ENCODE results near the gene PPFIBP2.

Gene PPFIBP2

GRCh38 chr11:7638710-7639642 is 125.2 kb downstream of the PPFIBP2 start:
- no peak overlapping the region for H3K4me3 ChIP-seq (ENCODE audit: low read depth, low read length)
- TF ChIP-seq CTCF (IDR thresholded peaks at IDR 0.05; ENCODE audit: low read depth, low read length, missing control alignments) = no peak
- no peak for DNase-seq (ENCODE audit: low read depth)
- in situ Hi-C loops (cut with HindIII; ENCODE audit: low sequenced_read_pairs) = no loop called here

GRCh38 chr11:7639643-7640025 is 125.8 kb downstream of the PPFIBP2 start:
- no peak overlapping the region for H3K4me3 ChIP-seq (ENCODE audit: low read depth, low read length)
- no peak for TF ChIP-seq CTCF (IDR thresholded peaks at IDR 0.05; ENCODE audit: low read depth, low read length, missing control alignments)
- in situ Hi-C loops (cut with HindIII; ENCODE audit: low sequenced_read_pairs) = no loop called here
- no peak for DNase-seq (ENCODE audit: low read depth)

GRCh38 chr11:7640816-7641215 is 127.0 kb downstream of the PPFIBP2 start:
- in situ Hi-C loops (cut with HindIII; ENCODE audit: low sequenced_read_pairs) = no loop called here
- DNase-seq (ENCODE audit: low read depth) = no peak
- H3K4me3 ChIP-seq (ENCODE audit: low read depth, low read length) = no peak overlapping the region
- no peak for TF ChIP-seq CTCF (IDR thresholded peaks at IDR 0.05; ENCODE audit: low read depth, low read length, missing control alignments)

- H3K4me3 ChIP-seq (ENCODE audit: low read depth, low read length) = no peak overlapping the region
- no peak for DNase-seq (ENCODE audit: low read depth)
- in situ Hi-C loops (cut with HindIII; ENCODE audit: low sequenced_read_pairs) = no loop called here
- no peak for TF ChIP-seq CTCF (IDR thresholded peaks at IDR 0.05; ENCODE audit: low read depth, low read length, missing control alignments)
These were observed 128.9 kb downstream of the PPFIBP2 start for GRCh38 chr11:7642747-7643146.

GRCh38 chr11:7643314-7643713 is 129.5 kb downstream of the PPFIBP2 start:
- no peak for DNase-seq (ENCODE audit: low read depth)
- H3K4me3 ChIP-seq (ENCODE audit: low read depth, low read length) = no peak overlapping the region
- no peak for TF ChIP-seq CTCF (IDR thresholded peaks at IDR 0.05; ENCODE audit: low read depth, low read length, missing control alignments)
- in situ Hi-C loops (cut with HindIII; ENCODE audit: low sequenced_read_pairs) = no loop called here

GRCh38 chr11:7645206-7645605 is 131.4 kb downstream of the PPFIBP2 start:
- DNase-seq (ENCODE audit: low read depth) = no peak
- TF ChIP-seq CTCF (IDR thresholded peaks at IDR 0.05; ENCODE audit: low read depth, low read length, missing control alignments) = no peak
- in situ Hi-C loops (cut with HindIII; ENCODE audit: low sequenced_read_pairs) = no loop called here
- no peak overlapping the region for H3K4me3 ChIP-seq (ENCODE audit: low read depth, low read length)
